ENCODE measurements around the gene TJP3. TPM values are rescaled to one million over a fixed set of nuclear protein-coding genes. Genes with fewer than 3 reads are reported as not detected.
A peak's percentile ranks its signal among the peaks of the same experiment; 100 is the strongest.

The TJP3 gene
- total RNA-seq, 1 donor, result not detected

DNA sequence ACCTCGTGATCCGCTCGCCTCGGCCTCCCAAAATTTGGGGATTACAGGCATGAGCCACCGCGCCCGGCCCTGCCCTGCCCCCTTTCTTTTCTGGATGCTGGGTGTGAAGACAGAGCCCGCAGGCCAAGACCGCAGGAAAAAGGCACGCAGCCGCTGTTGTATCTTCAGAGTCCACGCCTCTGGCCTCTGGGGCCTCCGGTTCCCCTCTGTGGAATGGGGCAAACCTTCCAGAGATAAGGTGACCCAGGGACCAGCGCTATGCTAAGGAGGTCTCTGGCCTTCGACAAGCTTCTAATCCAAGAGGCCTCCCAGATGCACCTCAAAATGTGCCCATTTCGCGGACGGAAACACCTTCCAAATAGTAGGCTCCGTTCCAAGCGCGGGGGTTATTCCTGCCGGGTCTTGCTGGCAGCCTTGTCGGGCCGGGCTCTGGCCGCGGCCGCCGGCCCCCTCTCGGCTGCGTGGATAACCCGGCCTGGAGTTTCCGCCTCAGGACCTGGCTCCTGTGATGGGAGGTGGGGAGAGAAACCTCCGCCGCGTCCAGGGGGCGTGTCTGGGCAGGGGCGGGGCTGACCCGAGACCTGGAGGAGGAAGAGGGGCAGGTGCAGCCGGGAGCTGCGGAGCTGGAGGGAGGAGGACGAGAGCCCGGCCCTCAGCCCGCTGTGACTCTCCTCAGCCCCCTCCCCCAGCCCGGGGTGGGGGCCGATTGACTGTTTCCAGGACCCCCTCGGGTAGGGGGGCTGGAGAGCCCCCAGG, 13.1 kb downstream of the TJP3 start:
- DNase-seq (ENCODE audit: low read depth), result peak; percentile 73
- TF ChIP-seq CTCF (IDR thresholded peaks at IDR 0.05; ENCODE audit: insufficient read depth, low read length), result no peak
- H3K4me3 ChIP-seq (ENCODE audit: low read depth, low read length), result no peak overlapping the region

DNA sequence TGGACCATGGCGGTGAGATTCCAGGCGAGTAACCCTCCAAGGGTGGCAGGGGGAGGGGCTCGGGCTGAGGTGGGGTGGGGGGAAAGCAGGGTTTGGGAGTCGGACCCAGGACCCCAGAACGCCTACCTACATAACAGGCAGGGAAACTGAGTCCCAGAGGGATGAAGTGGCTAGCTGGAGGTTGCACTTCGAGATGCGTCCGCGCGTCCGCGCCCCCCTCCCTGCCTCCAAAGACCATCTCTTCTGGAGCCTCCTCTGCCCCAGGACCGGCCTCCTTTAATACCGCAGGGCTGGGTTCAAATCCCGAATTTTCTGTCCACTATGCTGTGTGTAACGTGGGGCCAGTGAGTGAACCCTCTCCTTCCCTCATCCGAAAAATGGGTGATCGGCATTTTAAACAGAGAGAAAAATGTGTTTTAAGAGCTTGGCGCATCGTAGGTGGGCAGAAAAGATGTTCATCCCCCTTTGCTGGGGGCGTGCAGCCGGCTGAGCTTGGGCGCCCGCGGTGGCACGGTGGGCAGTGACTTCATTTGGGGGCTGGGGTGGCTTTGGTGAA, 13.8 kb downstream of the TJP3 start:
- DNase-seq (ENCODE audit: low read depth), result no peak
- TF ChIP-seq CTCF (IDR thresholded peaks at IDR 0.05; ENCODE audit: insufficient read depth, low read length), result no peak
- H3K4me3 ChIP-seq (ENCODE audit: low read depth, low read length), result no peak overlapping the region

DNA sequence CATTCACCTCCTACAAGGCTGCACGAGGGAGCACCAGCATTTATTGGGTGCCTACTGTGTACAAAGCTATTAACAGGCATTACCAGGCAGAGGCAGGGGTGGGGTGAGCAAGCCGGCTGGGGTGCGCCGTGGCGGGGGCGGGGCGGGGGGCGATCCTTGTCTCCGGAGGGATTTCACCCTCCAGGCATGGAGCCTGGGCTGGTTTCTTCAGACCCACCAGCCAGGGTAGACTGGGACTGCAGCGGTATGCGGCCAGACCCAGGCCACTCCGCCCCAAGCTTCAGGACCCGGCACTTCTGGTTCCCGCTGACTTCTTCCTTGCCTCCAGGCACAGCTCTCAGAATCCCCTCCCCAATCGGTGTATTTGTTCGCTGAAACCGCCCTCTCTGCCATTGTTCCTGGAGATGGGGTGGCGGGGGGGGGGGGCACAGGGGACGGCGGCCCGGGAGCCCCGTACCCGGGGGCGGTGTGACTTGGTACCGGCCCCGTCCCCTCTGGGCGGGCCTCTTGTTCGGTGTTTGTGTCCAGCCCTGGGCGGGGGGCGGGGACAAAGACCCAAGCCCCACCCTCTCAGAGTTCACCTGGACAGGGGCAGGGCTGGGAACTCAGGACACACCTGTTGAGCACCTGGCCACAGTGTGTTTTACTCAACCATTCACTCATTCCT, 14.4 kb downstream of the TJP3 start:
- no peak for DNase-seq (ENCODE audit: low read depth)
- no peak for TF ChIP-seq CTCF (IDR thresholded peaks at IDR 0.05; ENCODE audit: insufficient read depth, low read length)

DNA sequence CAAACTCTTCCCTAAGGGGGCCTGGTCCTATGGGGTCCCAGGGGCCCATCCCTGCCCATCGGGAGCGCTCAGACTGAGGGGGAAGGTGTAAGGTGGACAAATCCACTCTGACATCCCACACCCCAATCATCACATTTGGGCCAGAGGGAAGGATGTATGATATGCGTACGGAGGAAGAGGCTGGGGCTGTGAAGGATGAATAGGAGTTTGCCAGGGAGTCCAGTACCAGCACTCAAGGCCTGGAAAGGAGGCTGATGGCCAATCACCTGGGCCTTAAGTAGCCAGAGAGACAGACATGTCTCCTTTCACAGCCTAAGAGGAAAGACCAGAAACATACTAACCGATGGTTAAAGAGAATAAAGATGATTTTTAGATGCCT, 14.9 kb downstream of the TJP3 start:
- H3K4me3 ChIP-seq (ENCODE audit: low read depth, low read length), result no peak overlapping the region
- DNase-seq (ENCODE audit: low read depth), result no peak
- no peak for TF ChIP-seq CTCF (IDR thresholded peaks at IDR 0.05; ENCODE audit: insufficient read depth, low read length)

More for the DNA sequence above, 14.4 kb downstream of the TJP3 start:
- H3K4me3 ChIP-seq (ENCODE audit: low read depth, low read length), result no peak overlapping the region

DNA sequence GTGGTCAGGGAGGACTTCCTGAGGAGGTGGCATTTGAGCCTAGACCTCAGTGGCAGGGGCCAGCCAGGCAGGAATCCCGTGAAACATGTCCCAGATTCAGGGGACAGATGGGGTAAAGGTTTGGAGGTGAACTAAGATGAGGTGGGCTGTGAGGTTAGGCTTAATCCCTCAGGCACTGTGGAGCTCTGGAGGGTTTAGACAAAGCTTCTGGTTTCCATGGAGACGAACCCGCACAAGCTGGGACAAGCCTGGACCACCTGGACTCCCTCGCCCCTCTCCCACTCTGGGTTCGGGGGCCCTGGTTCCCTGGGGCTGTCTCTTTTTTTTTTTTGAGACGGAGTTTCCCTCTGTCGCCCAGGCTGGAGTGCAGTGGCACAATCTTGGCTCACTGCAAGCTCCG, 15.7 kb downstream of the TJP3 start:
- no peak overlapping the region for H3K4me3 ChIP-seq (ENCODE audit: low read depth, low read length)
- no peak for DNase-seq (ENCODE audit: low read depth)

DNA sequence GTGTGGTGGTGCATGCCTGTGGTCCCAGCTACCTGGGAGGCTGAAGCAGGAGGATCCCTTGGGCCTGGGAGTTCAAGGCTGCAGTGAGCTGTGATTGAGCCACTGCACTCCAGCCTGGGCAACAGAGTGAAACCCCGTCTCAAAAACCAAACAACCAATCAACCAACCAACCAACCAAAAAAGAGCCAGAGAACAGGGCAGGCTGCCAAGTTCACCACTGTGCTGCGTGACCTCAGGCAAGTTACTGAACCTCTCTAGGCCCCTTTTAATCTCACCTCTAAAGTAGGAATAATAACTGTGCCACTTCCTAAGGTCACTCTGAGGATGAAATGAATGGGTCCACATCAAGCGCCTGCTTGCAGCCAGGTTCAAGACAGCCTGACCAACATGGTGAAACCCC, 16.9 kb downstream of the TJP3 start:
- no peak overlapping the region for H3K4me3 ChIP-seq (ENCODE audit: low read depth, low read length)
- no peak for DNase-seq (ENCODE audit: low read depth)
- TF ChIP-seq CTCF (IDR thresholded peaks at IDR 0.05; ENCODE audit: insufficient read depth, low read length), result no peak

More for the DNA sequence above, 15.7 kb downstream of the TJP3 start:
- no peak for TF ChIP-seq CTCF (IDR thresholded peaks at IDR 0.05; ENCODE audit: insufficient read depth, low read length)
